GM08714 (cell line): ENCODE data around the gene TXLNB.

Source experiments
- H3K4me3 ChIP-seq: fragments of 200-500 bp; sonication (Bioruptor generic); 2 replicates; pipeline ENCODE4 v1.5.1; 2014; ENCODE audit warnings: mild to moderate bottlenecking, low read length, inconsistent platforms
- ZNF274 ChIP-seq: IDR thresholded peaks from 2 replicates; pipeline ENCODE4 v1.6.1; 2012; ENCODE audit warnings: mild to moderate bottlenecking, low read depth, low read length

The TXLNB gene

DNA sequence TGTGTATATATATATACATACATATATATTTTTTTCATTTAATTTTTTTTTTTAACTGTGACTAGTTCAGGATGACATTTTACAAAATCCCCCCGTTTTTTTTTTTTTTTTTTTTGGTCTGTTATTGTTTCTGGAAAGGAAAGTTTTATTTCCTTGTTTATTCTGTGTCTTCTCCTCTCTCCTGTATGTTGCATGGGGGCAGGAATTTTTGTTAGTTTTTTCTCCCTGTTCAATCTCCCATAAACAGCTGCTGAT, 32.4 kb upstream of the TXLNB start:
- no peak for TF ChIP-seq ZNF274
- no peak overlapping the region for H3K4me3 ChIP-seq

- TF ChIP-seq ZNF274: no peak
- peak overlapping the region; percentile 16; the same call in 1 of the 2 replicates for H3K4me3 ChIP-seq
Measured at GRCh38 chr6:139323511-139324300, 31.9 kb upstream of the TXLNB start.

DNA sequence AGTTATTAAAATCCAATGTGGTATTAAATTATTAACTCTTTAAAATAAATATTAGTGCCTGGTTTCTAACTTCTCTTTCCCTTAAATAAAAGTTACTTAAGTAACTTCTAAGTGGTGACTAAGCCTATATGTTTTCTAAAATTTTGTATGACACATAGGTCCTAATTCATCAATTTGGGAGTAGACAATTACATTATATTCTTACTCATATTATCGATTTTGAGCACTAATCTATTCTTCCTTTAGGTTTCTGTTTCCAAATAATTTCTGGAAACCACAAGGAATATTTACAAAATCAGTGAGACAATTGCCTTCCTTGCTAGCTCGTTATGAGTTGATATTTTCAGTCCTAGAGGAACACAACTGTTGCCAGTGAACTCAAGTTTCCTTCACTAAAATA, 28.3 kb upstream of the TXLNB start:
- TF ChIP-seq ZNF274: no peak
- no peak overlapping the region for H3K4me3 ChIP-seq

DNA sequence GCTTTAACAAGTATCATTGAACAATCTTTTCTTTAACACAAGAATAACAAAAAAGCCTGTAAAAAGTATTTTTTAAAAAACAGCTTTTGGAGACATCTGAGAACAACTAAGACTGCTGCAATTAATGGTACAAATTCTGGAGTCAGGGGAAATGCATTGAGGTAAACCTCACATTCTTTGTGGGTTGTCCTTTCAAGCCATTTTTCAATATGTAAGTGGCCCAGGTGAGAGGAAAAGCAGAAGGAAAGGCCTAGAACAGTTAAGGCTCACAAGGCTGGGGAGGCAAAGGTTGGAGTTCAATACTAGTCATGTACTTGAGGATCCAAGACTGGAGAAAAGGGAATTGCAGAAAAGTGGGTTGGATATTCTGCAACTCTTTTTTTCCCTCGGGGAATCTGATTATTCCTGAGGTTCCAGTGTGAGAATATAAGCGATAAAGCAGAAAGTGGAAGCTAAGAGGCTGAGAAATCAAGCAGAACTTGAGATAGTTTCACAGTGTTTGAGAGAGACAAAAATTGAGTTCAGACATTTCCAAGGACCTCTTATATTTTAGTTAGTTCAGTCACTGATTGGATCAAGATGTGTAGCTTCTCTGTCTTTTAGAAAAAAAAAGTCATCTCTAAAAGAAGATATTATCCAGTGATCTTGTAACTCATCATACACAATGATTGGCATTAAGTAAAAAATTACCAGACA, 25.0 kb upstream of the TXLNB start:
- H3K4me3 ChIP-seq: no peak overlapping the region

DNA sequence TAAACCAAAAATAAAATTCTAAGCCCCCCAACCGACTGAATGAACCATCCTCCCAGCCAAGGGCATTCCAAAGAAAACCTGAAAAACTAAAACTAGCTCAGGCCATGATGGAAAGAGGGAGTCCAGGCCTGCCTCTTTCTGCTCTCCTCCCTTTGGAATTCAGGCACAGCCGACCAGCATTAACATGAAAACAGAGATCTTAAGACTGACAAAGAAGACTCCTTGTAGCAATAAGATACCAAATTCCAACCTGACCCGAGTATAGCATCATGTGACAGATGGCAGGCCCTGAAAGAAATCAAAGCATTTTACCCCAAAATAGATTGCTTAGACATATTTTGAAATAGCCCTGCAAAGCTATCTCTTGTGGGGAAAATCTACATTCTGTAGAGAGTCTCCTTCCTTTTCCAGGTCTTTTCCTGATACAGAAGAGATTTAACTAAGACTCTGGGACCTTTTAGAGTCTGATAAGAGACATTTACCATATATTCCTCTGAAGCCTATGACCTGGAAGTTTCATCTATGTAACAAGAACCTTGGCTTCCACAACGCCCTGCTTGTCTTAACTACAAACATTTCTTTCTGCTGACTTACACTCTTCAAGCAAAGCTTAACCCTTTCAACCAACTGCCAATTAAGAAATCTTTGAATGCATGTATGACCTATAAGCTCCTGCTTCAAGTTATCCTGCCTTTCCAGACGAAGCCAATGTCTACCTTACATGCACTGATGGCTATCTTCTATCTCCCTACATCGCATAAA, 22.2 kb upstream of the TXLNB start:
- H3K4me3 ChIP-seq: no peak overlapping the region

More for the DNA sequence above, 25.0 kb upstream of the TXLNB start:
- no peak for TF ChIP-seq ZNF274

DNA sequence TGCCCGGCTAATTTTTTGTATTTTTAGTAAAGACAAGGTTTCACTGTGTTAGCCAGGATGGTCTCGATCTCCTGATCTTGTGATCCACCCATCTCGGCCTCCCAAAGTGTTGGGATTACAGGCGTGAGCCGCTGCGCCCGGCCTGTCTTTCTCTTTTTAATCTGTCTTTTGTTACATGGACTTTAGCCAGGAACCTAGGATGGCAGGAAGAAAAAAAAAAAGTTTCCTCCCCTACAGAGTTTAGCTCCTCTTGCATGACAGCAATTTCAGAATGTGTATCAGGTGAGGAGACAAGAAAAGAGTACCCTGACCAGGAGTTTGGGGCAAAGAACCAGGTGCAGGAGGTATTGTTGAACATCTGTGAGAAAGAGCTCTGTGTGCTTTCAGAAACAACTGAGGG, 21.4 kb upstream of the TXLNB start:
- H3K4me3 ChIP-seq: no peak overlapping the region
- no peak for TF ChIP-seq ZNF274

More for the DNA sequence above, 22.2 kb upstream of the TXLNB start:
- no peak for TF ChIP-seq ZNF274

- no peak for TF ChIP-seq ZNF274
- H3K4me3 ChIP-seq: no peak overlapping the region
Measured at GRCh38 chr6:139311831-139312230, 20.0 kb upstream of the TXLNB start.

GRCh38 chr6:139308936-139309603, 17.3 kb upstream of the TXLNB start:
- H3K4me3 ChIP-seq: no peak overlapping the region
- no peak for TF ChIP-seq ZNF274

DNA sequence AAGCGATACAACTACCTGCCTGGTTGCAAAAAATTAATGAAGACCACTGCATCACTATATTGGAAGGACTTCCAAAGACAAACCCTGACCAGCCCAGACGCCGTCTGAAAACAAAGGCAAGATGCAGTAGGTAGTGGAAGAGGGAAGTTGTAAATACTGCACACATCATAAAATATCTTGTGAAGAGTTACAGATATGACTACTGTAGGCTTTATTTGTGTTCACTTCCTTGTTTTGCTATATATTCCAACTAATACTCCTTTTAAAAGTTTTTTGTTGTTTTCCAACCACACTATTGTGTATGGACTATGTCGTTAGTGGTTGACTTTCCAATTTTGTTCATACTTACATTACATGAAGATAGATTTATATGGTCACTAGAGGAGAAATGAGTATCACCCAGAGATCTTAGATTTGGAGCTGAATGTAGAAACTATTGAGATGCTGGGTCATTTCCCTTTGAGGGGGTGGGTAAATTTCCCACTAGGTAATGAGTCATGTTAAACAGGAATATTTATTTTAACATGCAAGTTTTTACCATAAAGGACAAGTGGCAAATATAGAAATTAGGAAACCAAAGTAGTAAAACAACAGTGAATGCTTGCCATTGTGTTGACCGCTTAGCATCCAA, 16.6 kb upstream of the TXLNB start:
- TF ChIP-seq ZNF274: no peak
- H3K4me3 ChIP-seq: no peak overlapping the region

GRCh38 chr6:139306291-139306981, 14.6 kb upstream of the TXLNB start:
- no peak for TF ChIP-seq ZNF274
- H3K4me3 ChIP-seq: no peak overlapping the region

DNA sequence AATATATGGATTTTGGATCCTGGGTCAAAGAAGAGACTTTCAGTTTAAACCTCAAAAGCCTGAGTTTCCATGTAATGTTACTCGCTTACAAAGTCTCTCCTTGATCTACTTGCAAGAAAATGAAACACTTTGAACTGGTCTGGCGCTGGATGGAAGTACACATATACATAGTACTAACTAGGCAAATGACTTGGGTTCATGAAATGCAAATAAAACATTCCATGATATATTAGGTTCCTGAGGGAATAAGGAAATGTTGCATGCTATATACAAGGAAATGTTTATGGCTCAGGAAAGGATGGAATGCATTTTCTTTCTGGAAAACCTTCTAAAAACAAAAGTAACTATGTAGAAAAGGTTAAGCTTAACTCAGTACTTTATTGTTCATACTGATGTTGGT, 11.4 kb upstream of the TXLNB start:
- no peak overlapping the region for H3K4me3 ChIP-seq
- no peak for TF ChIP-seq ZNF274

DNA sequence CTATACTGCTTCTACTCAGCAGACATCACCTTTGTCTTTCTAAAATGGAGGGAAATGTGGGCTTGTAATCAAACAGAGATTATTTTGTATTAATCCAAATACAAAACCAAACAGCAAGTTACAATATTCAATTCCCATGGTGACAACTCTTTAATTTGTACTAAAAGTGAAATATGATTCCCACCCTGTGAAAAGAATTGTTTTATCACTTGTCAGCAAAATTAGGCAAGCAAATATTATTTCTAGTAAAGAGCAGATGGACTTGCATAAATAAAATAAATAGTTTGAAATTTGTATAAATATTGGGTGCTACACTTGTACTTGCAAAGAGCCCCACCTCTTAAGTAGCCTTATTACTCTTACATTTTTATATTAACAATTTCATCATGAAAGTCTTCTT, 6.1 kb upstream of the TXLNB start:
- no peak overlapping the region for H3K4me3 ChIP-seq
- no peak for TF ChIP-seq ZNF274

- no peak for TF ChIP-seq ZNF274
- no peak overlapping the region for H3K4me3 ChIP-seq
Measured at GRCh38 chr6:139296927-139297326, 5.1 kb upstream of the TXLNB start.
